H9 (cell line): Measurements from ENCODE around the gene HPCAL4. TPM values are rescaled to one million over a fixed set of nuclear protein-coding genes. Genes with fewer than 3 reads are reported as not detected.

Source experiments
- DNase-seq: peaks from one replicate; pipeline ENCODE4 v3.0.0-alpha.2; 2017
- H2AFZ ChIP-seq: one replicate; pipeline ENCODE4 v1.6.1; 2013; ENCODE audit warnings: mild to moderate bottlenecking, low read length, control low read depth, moderate library complexity
- H2AK5ac ChIP-seq: 2 replicates; pipeline ENCODE4 v1.6.1; 2013; ENCODE audit warnings: low read length, control low read depth, mixed read lengths; ENCODE audit not compliant: insufficient read length
- H2BK120ac ChIP-seq: one replicate; pipeline ENCODE4 v1.6.1; 2013; ENCODE audit warnings: low read depth, mild to moderate bottlenecking, low read length, control low read depth, inconsistent platforms; ENCODE audit not compliant: poor library complexity, severe bottlenecking
- H2BK12ac ChIP-seq: 2 replicates; pipeline ENCODE4 v1.6.1; 2013; ENCODE audit warnings: low read length, control low read depth, mixed read lengths, low read depth; ENCODE audit not compliant: insufficient read length
- H2BK15ac ChIP-seq: 2 replicates; pipeline ENCODE4 v1.6.1; 2013; ENCODE audit warnings: low read depth, low read length, control low read depth
- H2BK20ac ChIP-seq: one replicate; pipeline ENCODE4 v1.6.1; 2013; ENCODE audit warnings: low read depth, mild to moderate bottlenecking, low read length, control low read depth, inconsistent platforms; ENCODE audit not compliant: poor library complexity, severe bottlenecking
- H2BK5ac ChIP-seq: 2 replicates; pipeline ENCODE4 v1.6.1; 2013; ENCODE audit warnings: low read length, control low read depth, mixed read lengths; ENCODE audit not compliant: insufficient read length
- H3K14ac ChIP-seq: 2 replicates; pipeline ENCODE4 v1.6.1; 2013; ENCODE audit warnings: low read length, control low read depth; ENCODE audit not compliant: insufficient read depth
- H3K18ac ChIP-seq: 2 replicates; pipeline ENCODE4 v1.6.1; 2013; ENCODE audit warnings: low read depth, mild to moderate bottlenecking, mixed read lengths, low read length, control low read depth; ENCODE audit not compliant: insufficient read length
- H3K23ac ChIP-seq: 2 replicates; pipeline ENCODE4 v1.6.1; 2013; ENCODE audit warnings: low read length, control low read depth, mixed read lengths, low read depth; ENCODE audit not compliant: insufficient read length
- H3K23me2 ChIP-seq: 2 replicates; pipeline ENCODE4 v1.6.1; 2013; ENCODE audit warnings: low read depth, mild to moderate bottlenecking, mixed read lengths, low read length, control low read depth; ENCODE audit not compliant: insufficient read length, poor library complexity, severe bottlenecking
- H3K27ac ChIP-seq: 2 replicates; pipeline ENCODE4 v1.5.1; 2013; ENCODE audit warnings: low read length, control low read depth, mixed read lengths, low read depth; ENCODE audit not compliant: insufficient read length
- H3K27me3 ChIP-seq: 2 replicates; pipeline ENCODE4 v1.6.1; 2013; ENCODE audit warnings: low read length, control low read depth, inconsistent platforms; ENCODE audit not compliant: insufficient read depth
- H3K4ac ChIP-seq: 2 replicates; pipeline ENCODE4 v1.6.1; 2013; ENCODE audit warnings: low read depth, mild to moderate bottlenecking, control low read depth, inconsistent platforms, low read length, moderate library complexity
- H3K4me1 ChIP-seq: 2 replicates; pipeline ENCODE4 v1.6.1; 2013; ENCODE audit warnings: low read length, control low read depth, inconsistent platforms; ENCODE audit not compliant: insufficient read depth
- H3K4me2 ChIP-seq: 2 replicates; pipeline ENCODE4 v1.6.1; 2013; ENCODE audit warnings: low read length, control low read depth, mixed read lengths; ENCODE audit not compliant: insufficient read length, insufficient read depth
- H3K56ac ChIP-seq: 2 replicates; pipeline ENCODE4 v1.6.1; 2013; ENCODE audit warnings: low read depth, mild to moderate bottlenecking, mixed read lengths, low read length, control low read depth; ENCODE audit not compliant: insufficient read length
- H3K79me1 ChIP-seq: 2 replicates; pipeline ENCODE4 v1.6.1; 2013; ENCODE audit warnings: low read depth, mild to moderate bottlenecking, moderate library complexity, low read length, control low read depth, inconsistent platforms; ENCODE audit not compliant: insufficient read depth, poor library complexity, severe bottlenecking
- H3K79me2 ChIP-seq: 2 replicates; pipeline ENCODE4 v1.6.1; 2013; ENCODE audit warnings: low read length, control low read depth, inconsistent platforms; ENCODE audit not compliant: insufficient read depth
- H3K9ac ChIP-seq: 2 replicates; pipeline ENCODE4 v1.6.1; 2013; ENCODE audit warnings: low read length, control low read depth, mixed read lengths; ENCODE audit not compliant: insufficient read length; ENCODE audit errors: extremely low read depth
- H3K9me3 ChIP-seq: one replicate; pipeline ENCODE4 v1.6.1; 2013; ENCODE audit warnings: low read depth, low read length, inconsistent platforms; ENCODE audit not compliant: control insufficient read depth
- H3T11ph ChIP-seq: one replicate; pipeline ENCODE4 v1.6.1; 2013; ENCODE audit warnings: mild to moderate bottlenecking, low read length, control low read depth, inconsistent platforms
- H4K20me1 ChIP-seq: one replicate; pipeline ENCODE4 v1.6.1; 2013; ENCODE audit not compliant: control insufficient read depth, insufficient read length, insufficient read depth
- H4K5ac ChIP-seq: 2 replicates; pipeline ENCODE4 v1.6.1; 2013; ENCODE audit warnings: low read depth, mild to moderate bottlenecking, mixed read lengths, low read length, control low read depth; ENCODE audit not compliant: insufficient read length
- H4K8ac ChIP-seq: replicated peaks from 2 replicates; pipeline ENCODE4 v1.6.1; 2013; ENCODE audit warnings: low read length, control low read depth, mixed read lengths, low read depth; ENCODE audit not compliant: insufficient read length
- H4K91ac ChIP-seq: 2 replicates; pipeline ENCODE4 v1.6.1; 2013; ENCODE audit warnings: low read depth, mild to moderate bottlenecking, moderate library complexity, mixed read lengths, low read length, control low read depth; ENCODE audit not compliant: insufficient read length
- H3K27ac Mint-ChIP-seq, 3 experiments: 2 replicates in 2 of 3; 3 replicates in 1 of 3; pipeline ENCODE4 v1.8.0; 2020 to 2021; ENCODE audit warnings: mixed read lengths in 3 of 3, mild to moderate bottlenecking in 1 of 3, moderate library complexity in 1 of 3
- H3K27me3 Mint-ChIP-seq: 2 replicates; pipeline ENCODE4 v1.8.0; 2021; ENCODE audit warnings: low read depth, mild to moderate bottlenecking, moderate library complexity, mixed read lengths
- H3K36me3 Mint-ChIP-seq, 3 experiments: 2 replicates in 2 of 3; 3 replicates in 1 of 3; pipeline ENCODE4 v1.8.0; 2020 to 2021; ENCODE audit warnings: low read depth in 3 of 3, mixed read lengths in 3 of 3; ENCODE audit not compliant: insufficient read depth in 1 of 3
- H3K4me1 Mint-ChIP-seq, 2 experiments: 2 replicates each; pipeline ENCODE4 v1.8.0; 2020; ENCODE audit warnings: mixed read lengths in 2 of 2
- H3K4me3 Mint-ChIP-seq, 2 experiments: 2 replicates in 1 of 2; 3 replicates in 1 of 2; pipeline ENCODE4 v1.8.0; 2020 to 2021; ENCODE audit warnings: mild to moderate bottlenecking in 2 of 2, mixed read lengths in 2 of 2, moderate library complexity in 1 of 2
- H3K9me3 Mint-ChIP-seq, 2 experiments: 2 replicates in 1 of 2; 3 replicates in 1 of 2; pipeline ENCODE4 v1.8.0; 2020; ENCODE audit warnings: mild to moderate bottlenecking in 2 of 2, mixed read lengths in 2 of 2, moderate library complexity in 1 of 2
- CTCF ChIP-seq: fragments of 200-600 bp; sonication (generic); conservative IDR thresholded peaks from 3 replicates; pipeline ENCODE4 v1.8.0; 2021; ENCODE audit warnings: antibody characterized with exemption, mild to moderate bottlenecking
- WGBS: extraction: QIAGEN DNeasy Blood & Tissue Kit; methylation state at CpG from one replicate; pipeline ENCODE4 v1.1.7; 2013; ENCODE audit warnings: missing lambda C conversion rate, low lambda C conversion rate, mixed read lengths; ENCODE audit not compliant: insufficient read length; ENCODE audit errors: extremely low coverage; 5-methylcytosine and 5-hydroxymethylcytosine counted together
- total RNA-seq: library from RNA; stranded (reverse); gene quantifications from 2 replicates; pipeline ENCODE4 v1.2.1, GENCODE V29; 2021

HPCAL4 gene
- total RNA-seq, 1 experiment from 2014 or later = 0.15 TPM

- no peak overlapping the region for H3K27ac Mint-ChIP-seq
- peaks cover 96% of the 10 kb centered on the region for H3K27me3 Mint-ChIP-seq
- no CpG with 5 or more reads among the region's 3 CpGs for WGBS
- H3K9me3 Mint-ChIP-seq = no peaks in the 10 kb centered on the region
- no peak overlapping the region for H2BK20ac ChIP-seq
- H3K27ac ChIP-seq = no peak overlapping the region
- H2BK12ac ChIP-seq = no peak overlapping the region
- no peak overlapping the region for H4K91ac ChIP-seq
- H3K9ac ChIP-seq = no peak overlapping the region
- H2AFZ ChIP-seq = no peak overlapping the region
- no peak for TF ChIP-seq CTCF
- H3K23me2 ChIP-seq = no peaks in the 10 kb centered on the region
- no peak overlapping the region for H4K5ac ChIP-seq
- H3K23ac ChIP-seq = no peak overlapping the region
- peaks cover 3 to 6% of the 10 kb centered on the region in 2 experiments for H3K4me1 Mint-ChIP-seq
- no peak overlapping the region for H3K56ac ChIP-seq
- no peaks in the 10 kb centered on the region for H3K9me3 ChIP-seq
- no peak overlapping the region for H2BK120ac ChIP-seq
- H3T11ph ChIP-seq = no peak overlapping the region
- peaks cover 3% of the 10 kb centered on the region; the same call in 1 of the 2 replicates for H3K27me3 ChIP-seq
- H3K4ac ChIP-seq = no peak overlapping the region
- H2BK5ac ChIP-seq = no peak overlapping the region
- no peak overlapping the region for H2BK15ac ChIP-seq
- H3K79me2 ChIP-seq = no peaks in the 10 kb centered on the region
- H3K18ac ChIP-seq = no peak overlapping the region
- H3K36me3 Mint-ChIP-seq = no peaks in the 10 kb centered on the region
- no peaks in the 10 kb centered on the region for H3K79me1 ChIP-seq
- H4K8ac ChIP-seq = no peak overlapping the region
- no peak for DNase-seq
- H3K14ac ChIP-seq = no peak overlapping the region
- no peak overlapping the region for H3K4me3 Mint-ChIP-seq
- no peaks in the 10 kb centered on the region for H4K20me1 ChIP-seq
- no peak overlapping the region for H2AK5ac ChIP-seq
- H3K4me2 ChIP-seq = no peak overlapping the region
- no peaks in the 10 kb centered on the region for H3K4me1 ChIP-seq
Observed at GRCh38 chr1:39657402-39657801, 33.8 kb downstream of the HPCAL4 start.
